DMS53 treated with DMSO at 0.1 percent for 48 hours (cell line): Measurements from ENCODE around the gene LCTL.

Source experiments
- DNase-seq: peaks from one replicate; lab custom pipeline; 2025; ENCODE audit not compliant: unreplicated experiment; lab: John Stamatoyannopoulos, UW

LCTL gene

DNA sequence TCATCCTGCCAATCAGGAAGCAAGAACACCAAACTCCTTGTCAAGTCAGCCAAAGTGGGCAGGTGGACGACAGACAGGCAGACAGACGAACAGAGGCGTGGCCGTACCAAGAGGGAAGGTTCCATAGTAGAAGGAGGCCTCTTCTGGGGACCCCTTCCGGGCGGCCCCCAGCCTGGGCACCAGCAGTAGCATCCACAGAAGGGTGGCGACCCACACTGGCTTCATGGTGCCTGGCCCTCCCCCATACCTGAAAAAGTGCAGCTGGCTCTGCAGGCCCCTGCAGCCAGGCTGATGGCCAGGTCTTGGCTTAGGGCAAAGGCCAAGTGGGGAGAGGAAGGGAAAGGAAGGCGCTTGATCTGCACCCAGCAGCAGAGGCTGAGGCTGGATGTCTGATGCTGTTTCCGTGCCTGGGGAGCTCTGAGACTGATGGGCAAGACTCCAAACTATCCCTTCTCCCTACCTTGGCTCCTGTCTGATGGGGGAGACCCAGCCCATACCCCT is 607 bp downstream of the LCTL start:
- DNase-seq = no peak

DNA sequence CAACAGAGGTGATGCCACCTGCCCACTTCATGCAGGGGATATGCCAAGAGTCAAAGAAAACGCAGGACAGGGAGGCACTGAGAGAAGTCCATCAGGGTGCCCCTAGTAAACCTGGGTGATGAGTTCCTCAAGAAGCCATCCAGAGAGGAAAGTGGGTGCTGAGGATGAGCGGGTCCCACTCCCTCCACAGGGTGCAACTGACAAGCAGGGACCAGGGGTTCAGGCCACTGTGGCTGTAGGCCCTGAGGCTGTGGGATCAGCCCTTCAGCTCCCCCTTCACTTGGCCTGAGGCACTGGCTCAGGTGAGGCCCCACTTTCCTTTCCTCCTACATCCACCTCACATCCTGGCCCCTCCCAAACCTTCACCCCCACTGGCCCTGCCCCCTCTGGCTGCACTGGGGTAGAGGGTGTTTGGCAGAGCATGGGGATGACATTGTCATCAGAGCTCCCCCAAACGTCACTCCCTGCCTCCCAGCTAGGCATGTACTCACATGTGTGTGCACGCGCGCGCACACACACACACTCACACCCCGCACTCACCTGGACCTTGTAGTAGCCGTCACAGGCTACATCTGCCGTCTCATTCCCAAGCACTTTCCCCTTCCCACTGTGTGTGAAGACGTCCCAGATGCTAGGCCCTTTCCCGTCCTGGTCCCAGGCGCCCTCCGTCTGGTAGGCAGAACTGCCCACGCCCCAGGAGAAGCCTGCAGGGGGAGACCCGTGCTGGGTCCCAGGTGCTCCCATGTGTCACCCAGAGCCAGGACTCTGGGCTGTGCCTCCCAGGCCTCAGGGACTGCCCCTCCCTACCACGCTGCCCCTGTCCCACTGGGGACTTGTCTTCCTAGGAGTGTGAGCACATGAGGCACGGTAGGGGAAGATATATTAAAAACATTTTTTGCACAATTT is 1.4 kb downstream of the LCTL start:
- DNase-seq = no peak

DNA sequence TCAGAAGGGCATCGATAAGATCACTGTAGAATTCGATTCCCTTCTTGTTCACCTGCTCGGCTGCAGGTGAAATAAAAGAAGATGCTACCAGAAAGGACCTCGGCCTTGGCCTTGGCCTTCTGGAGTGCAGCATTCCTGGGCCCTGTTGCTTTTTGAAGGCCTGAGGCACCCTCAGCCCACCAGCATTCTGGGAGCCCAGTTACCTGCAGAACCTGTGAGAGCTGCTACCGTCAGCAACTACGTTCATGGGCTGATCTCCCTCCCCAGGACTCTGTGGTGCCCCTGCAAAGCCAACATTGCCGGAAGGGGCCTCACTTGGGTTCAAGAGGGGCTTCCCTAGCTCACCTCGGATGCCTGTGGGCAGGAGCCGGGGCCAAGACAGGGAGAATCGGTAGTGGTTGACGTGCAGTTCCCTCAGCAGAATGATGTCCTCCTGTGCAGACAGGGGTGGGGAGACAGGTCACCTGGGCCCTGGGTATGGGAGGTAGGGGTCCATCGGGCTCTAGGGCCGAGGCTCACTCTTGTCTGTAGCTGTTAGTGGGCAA is 2.2 kb downstream of the LCTL start:
- no peak for DNase-seq

DNA sequence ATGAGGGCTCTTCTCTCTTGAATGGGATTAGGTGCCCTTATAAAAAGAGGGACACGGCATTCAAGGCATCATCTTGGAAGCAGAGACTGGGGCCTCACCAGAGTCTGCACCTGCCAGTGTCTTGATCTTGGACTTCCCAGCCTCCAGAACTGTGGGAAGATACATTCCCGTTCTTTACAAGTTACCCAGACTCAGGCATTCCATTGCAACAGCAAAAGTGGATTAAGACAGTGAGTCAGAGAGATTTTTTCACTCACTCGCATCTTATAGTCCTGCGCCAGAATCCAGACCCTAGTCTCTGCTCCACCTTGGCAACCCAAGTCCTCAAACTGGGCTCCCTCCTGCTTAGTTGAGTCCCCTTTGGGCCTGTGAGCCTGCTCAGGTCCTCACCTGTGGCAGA is 2.7 kb downstream of the LCTL start:
- DNase-seq = no peak

DNA sequence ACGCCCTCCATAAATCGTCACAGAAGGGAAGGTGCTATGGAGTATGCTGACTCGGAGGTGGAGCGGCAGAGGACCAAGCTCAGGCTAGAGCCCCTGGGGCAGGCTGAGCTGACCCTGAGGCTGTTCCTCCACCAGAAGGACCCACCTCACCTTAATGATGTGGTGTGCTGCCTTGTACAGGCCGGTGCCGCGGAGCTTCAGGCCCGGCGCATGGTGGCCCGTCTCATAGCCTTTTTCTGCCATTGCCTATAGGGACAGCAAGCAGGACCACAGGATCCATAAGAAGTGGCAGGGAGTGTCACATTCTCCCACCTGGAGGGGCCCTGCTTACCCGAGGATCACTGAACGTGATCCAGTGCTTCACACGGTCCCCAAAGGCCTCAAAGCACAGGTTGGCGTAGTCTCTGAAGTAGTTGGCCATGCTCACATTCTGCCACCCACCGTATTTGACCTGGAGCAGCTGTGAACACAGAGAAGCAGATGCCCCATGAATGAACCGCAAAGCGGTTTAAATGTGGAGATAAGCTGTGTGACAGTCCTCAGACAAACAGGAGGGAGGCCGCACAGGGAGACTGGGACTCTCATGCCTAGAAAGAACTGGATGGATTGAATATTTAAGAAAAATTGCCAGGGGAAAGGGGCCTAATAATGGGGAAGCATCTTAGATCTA is 4.8 kb downstream of the LCTL start:
- no peak for DNase-seq

DNA sequence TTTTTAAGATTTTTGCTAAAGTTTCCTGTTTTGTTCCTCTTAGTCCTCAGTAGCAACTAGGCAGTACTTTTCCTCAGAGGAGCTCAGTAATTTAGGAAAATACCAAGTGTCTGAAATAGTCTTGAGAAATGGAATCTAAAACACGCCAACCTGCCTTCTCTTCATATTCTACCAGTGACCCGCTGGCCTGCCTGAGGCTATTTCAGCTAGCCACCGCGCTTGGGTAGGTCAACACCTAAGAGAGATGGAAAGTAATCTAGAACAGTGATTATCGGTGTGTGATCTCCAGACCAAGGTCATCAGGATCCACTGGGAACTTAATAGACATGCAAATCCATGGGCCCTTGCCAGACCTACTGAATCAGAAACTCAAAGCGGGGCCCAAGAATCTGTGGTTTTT is 7.5 kb downstream of the LCTL start:
- no peak for DNase-seq

DNA sequence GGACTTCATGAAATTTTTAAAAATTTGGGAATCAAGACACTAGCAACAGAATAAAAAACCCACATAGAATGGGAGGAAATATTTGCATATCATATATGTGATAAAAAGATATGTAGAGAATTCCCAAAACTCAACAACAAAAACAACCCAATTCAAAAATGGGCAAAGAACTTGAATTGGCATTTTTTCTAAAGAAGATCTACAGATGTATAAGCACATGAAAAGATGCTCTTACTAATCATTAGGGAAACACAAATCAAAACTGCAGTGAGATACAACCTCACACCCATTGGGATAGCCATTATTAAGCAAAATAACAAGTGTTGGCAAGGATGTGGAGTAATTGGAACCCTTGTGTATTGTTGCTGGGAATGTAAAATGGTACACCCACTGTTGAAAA is 10.1 kb downstream of the LCTL start:
- no peak for DNase-seq

DNA sequence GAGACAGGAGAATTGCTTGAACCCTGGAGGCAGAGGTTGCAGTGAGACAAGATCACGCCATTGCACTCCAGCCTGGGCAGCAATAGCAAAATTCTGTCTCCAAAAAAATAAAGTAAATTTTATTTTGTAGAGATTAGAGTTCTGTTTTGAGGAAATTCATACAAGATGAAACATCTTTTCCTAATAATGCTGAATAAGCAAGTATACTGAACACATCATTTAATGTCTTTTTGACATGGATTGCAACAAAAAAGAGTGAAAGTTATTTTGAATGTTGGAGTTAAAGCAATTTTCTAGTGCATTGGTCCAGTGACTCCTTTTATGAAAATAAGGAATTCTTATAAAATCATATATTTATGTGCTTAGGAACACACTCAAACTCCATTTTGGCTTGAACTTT is 20.5 kb downstream of the LCTL start:
- DNase-seq = no peak

DNA sequence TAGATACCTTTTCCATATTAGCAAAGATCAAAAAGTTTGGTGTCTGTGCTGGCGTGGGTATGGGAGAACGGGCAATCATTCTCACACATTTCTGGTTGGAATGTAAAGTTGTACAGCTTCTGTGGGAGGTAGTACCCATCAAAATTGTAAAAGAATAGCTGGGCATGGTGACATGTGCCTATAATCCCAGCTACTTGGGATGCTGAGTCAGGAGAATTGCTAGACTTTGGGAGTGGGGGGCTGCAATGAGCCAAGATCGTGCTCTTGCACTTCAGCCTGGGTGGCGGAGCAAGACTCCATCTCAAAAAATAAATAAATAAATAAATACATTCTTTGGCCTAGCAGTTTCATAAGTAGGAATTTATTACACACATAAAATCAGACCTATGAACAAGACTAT is 22.9 kb downstream of the LCTL start:
- DNase-seq = no peak

DNA sequence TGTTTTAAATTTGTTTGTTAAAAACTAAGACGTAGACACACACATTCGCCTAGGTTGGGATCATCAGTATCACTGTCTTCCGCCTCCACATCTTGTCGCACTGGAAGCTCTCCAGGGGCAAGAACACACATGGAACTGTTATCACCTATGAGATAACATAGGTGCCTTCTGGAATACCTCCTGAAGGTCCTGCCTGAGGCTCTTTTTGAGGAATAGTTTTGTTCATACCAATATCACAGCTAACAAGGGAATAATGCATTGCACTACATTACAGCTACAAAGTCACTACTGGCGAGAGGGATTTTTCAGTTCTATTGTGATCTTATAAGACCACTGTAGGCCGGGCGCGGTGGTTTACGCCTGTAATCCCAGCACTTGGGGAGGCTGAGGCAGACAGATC is 30.7 kb downstream of the LCTL start:
- DNase-seq = no peak

DNA sequence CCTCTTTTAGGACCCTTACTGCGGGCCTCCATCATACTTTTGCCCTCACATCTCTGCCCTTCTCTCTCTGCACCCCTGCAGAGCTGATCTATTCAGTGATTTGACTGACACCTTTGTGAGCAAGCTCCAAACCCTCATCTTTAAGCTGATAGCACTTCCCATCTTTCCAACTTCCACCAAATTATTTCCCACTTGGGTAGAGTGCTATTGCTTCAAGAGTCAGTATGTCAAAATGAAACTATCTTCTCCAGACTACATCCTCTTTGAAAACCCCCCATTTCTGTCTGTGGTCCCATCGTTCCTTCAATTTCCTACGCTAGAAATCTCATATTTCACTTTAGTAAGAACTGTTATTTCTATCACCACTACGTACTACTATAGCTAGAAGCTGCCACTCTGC is 41.0 kb downstream of the LCTL start:
- no peak for DNase-seq

DNA sequence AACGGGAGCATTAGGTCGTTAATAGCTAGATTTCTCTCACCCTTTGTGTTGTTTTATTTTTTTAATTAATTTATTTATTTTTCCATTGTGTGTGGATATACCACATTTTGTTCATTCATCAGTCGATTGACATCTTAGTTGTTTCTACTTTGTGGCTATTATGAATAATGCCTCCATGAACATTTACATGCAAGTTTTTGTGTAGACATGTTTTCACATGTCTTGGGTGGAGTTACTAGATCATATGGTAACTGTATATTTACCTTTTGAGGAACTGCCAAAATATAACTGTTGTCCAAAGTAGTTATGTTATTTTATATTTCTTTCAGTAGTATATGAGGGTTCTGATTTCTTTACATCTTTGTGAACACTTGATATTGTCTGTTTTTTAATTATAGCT is 41.9 kb downstream of the LCTL start:
- DNase-seq = no peak

DNA sequence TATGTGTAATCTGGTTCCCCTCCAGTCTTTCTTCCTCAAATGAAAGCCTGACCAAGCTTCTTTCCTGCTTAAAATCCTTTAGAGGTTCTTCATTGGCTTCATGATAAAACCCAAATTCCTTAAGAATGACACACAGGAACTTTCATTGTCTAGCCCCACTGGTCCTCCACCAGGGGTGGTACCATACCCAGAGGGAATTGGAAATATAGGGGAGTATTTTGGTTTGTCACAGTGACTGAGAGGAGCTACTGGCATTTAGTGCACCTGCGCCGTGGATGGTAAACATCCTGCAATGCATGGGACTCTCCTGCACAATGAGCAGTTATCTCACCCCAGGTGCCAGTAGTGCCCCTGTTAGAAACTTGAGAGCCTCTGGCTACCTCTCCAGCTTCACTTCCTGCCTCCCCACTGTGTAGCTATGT is 49.9 kb downstream of the LCTL start:
- no peak for DNase-seq

DNA sequence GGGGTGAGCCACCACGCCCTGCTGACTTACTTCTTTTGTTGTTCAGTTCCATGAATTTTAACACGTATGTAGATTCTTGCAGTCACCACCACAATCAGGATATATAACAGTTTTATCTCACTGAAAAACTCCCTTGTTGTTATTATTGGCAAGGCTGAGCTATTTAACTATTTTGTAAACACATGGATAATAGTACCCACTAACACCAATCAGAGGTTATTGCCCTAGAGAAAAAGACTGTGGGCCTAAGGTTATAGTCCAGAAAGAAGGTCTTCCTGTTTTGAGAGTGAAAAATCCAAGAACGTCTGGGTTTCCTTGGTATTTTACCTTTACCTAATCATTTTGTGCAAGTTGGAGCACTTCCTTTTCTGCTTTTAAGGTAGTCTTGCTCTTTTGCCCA is 51.2 kb downstream of the LCTL start:
- DNase-seq = no peak

DNA sequence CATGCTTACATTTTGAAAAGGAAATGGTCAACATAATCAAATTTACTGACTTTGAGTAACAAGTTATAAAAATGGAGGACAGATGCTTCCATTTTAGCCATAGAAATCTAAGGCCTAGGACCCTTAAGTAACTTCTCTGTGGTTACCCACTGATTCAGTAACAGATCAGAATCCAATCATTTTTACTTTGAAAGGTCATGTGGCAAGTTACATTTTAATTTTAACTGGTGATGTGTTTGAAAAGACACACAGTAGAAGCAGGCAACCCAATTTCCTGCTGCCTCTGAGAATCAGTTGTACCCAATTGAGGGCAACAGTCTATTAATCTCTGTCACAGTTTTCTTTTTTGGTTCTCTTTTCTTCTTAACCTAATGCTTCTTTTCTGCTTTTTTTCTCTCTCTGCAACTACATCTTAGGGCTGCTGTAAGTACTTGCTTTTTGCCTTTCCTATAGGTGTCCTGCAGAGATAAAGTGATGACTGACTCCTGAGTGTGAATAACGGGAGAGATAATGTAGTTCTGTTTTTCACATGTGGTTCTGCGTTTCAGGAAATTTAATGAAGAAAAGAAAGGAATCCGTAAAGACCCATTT is 57.4 kb downstream of the LCTL start:
- no peak for DNase-seq

DNA sequence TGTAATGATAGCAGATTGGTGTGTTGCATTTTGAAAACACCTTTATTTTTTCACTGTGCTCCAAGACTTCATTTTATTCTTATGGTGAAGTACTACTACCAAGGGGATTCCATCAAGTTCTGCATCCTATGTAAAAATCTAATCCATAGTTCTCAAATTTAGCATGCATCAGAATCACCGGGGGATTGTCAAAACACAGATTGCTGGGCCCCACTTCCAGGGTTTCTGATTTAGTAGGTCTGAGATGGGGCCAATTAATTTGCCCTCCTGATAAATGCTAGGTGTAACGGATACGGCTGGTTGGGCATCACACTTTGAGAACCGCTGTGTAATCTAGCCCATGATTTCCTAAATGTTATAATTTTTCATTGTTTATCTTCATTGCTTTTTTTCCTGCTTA is 60.0 kb downstream of the LCTL start:
- DNase-seq = no peak

DNA sequence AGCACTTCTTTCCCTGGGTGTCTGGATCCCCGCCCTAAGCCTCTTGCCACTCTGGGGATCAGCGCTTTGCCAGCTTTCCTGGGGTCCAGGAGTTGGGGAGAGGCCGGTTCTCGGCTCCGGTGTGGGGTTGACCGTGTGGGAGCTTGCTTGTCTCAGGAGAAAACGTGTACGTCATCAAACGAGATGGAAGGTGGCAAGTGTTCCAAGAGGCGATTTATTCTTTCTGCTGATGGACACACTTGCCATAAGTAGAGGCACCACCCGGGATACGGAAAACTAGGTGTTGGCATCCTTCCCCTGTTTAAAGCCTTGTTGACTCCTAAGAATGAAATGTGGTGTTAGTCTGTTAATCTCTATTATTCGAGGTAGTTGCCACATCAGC is 60.4 kb downstream of the LCTL start:
- DNase-seq = no peak

DNA sequence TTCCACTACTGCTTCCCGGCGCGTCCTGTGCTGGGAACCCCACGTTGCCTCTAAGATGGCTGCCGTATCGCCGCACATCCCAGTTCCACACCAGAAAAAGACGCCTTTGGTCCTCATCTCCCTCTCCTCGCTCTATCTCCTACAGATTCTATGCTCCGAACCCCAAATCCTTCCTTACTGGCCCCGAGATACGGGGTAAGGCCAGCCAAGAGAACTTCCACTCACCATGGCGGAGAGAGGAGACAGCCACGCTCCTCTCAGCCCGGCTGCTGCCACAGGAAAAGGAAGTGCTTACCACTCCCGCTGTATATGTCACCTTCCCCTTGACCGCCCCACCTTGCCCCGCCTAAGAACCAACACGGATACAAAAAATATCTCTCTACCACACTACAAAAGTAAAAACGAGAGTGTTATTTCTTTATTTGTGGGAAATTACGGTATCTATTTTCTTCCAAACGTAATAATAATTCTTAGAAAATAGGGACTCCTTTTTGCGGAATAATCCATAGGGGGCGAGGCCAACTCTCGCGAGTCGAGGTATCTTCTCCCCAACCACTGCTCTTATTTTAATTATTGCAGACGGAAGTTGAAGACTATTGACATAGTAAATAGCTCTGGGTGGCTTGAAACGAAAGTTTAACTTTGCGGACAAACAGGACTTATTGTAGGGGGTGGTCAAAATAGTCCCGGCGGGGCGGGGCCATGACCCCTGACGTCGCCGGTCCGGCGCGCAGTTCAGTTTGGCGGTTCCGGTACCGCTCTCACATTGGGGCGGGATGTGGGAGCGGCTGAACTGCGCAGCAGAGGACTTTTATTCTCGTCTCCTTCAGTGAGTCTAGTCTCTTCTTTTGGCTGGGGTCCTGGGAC is 61.0 kb downstream of the LCTL start, which contains the start of the genes RPL4 and ZWILCH:
Gene RPL4, minus strand, starts transcription at position 293 of the 867 bp plus-strand sequence. Its CDS starts 65 bp downstream, at position 228.
Gene ZWILCH, plus strand, starts transcription at position 764 of the 867 bp plus-strand sequence. Its CDS starts 13 bp downstream, at position 777.
- peak; percentile 68 for DNase-seq

DNA sequence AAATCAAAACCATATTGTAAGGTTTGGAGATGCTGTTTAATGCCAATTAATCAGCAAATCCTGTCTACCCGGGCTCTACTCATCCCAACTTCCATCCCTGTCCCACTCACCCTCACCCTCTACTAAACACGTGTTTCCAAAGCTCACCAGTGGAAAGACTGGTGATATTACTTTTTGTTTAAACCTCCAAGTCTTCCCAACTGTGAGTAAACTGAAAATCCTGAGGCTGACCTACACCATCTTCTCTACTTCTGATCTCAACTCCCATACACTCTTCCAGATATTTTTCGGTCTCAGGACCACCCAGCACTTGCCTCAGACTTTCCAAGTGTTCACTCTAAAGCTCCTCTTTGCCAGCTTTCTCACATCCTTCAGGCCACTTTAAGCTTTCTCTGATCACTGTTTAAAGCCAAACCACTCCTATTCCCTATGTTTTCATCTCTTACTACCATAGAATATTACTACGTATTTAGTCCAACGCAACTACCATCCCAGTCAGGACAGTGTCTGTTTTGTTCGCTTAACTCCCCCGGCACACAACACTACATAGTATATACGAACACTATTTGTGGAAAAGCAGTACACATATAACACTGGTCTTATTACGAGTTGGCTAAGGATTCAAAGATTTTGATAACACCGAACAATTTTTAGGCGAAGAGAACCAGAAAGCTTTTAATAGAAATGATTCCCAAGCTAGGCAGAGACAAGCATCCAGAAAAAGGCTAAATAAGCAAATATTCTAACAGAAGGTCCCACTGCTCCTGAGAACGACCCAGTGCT is 61.8 kb downstream of the LCTL start:
- no peak for DNase-seq
